Cerebellar nuclear complex (tissue), 1 donor: Measurements from ENCODE around the gene HSPD1.

ENCODE experiments used
- DNase-seq, 2 experiments: peaks; one replicate each; lab custom pipeline; 2025; lab: John Stamatoyannopoulos, UW

The HSPD1 gene

GRCh38 chr2:197499594-197500502, at the start of gene HSPD1, which contains the start of gene HSPE1:
TSS of gene HSPD1 (minus strand) at chr2:197499840. CDS start at chr2:197498848, 992 bp downstream.
TSS of gene HSPE1 (plus strand) at chr2:197500379. CDS start at chr2:197500437, 58 bp downstream.
- peak; percentile 72 to 92 for DNase-seq

GRCh38 chr2:197548582-197548981, 48.9 kb upstream of the HSPD1 start:
- DNase-seq: no peak

- no peak for DNase-seq
Observed at GRCh38 chr2:197547163-197547900, 47.7 kb upstream of the HSPD1 start.

GRCh38 chr2:197543206-197543605, 43.6 kb upstream of the HSPD1 start:
- DNase-seq: no peak

GRCh38 chr2:197539734-197540133, 40.1 kb upstream of the HSPD1 start:
- DNase-seq: no peak

- no peak for DNase-seq
Observed at GRCh38 chr2:197538412-197538811, 38.8 kb upstream of the HSPD1 start.

- no peak for DNase-seq
Observed at GRCh38 chr2:197517150-197517549, 17.5 kb upstream of the HSPD1 start.

GRCh38 chr2:197516393-197516761, 16.7 kb upstream of the HSPD1 start:
- no peak for DNase-seq

- peak; percentile 20 to 64 for DNase-seq
Observed at GRCh38 chr2:197515739-197516392, 16.2 kb upstream of the HSPD1 start, which contains the start of gene MOB4. TSS of gene MOB4 (plus strand) at chr2:197516066. CDS start at chr2:197516087, 21 bp downstream.

- no peak for DNase-seq
Observed at GRCh38 chr2:197515315-197515738, 15.7 kb upstream of the HSPD1 start.

- no peak for DNase-seq
Observed at GRCh38 chr2:197514754-197515153, 15.1 kb upstream of the HSPD1 start.

- DNase-seq: no peak
Observed at GRCh38 chr2:197513915-197514314, 14.3 kb upstream of the HSPD1 start.

- no peak for DNase-seq
Observed at GRCh38 chr2:197506658-197507057, 7.0 kb upstream of the HSPD1 start.

GRCh38 chr2:197504512-197504911, 4.9 kb upstream of the HSPD1 start:
- no peak for DNase-seq

- no peak for DNase-seq
Observed at GRCh38 chr2:197504000-197504399, 4.4 kb upstream of the HSPD1 start.

- DNase-seq: no peak
Observed at GRCh38 chr2:197502685-197503084, 3.0 kb upstream of the HSPD1 start.

GRCh38 chr2:197502201-197502600, 2.6 kb upstream of the HSPD1 start:
- DNase-seq: no peak

- no peak for DNase-seq
Observed at GRCh38 chr2:197500503-197501131, 977 bp upstream of the HSPD1 start.

GRCh38 chr2:197498937-197499593, 575 bp downstream of the HSPD1 start:
- DNase-seq: no peak

- no peak for DNase-seq
Observed at GRCh38 chr2:197498235-197498936, 1.3 kb downstream of the HSPD1 start.

- DNase-seq: no peak
Observed at GRCh38 chr2:197497326-197497725, 2.3 kb downstream of the HSPD1 start.
